Endothelial cell (in vitro differentiated cells): ENCODE results near the gene RAB7B. TPM values are rescaled to one million over a fixed set of nuclear protein-coding genes. Genes with fewer than 3 reads are reported as not detected.
"Not testable (repeated sequence)": the region's sequence is repeated elsewhere in the genome, so short reads cannot be mapped to it uniquely, and the experiment has no call there.

Experiments
- DNase-seq: peaks from one replicate; pipeline ENCODE4 v3.0.0; 2021; ENCODE audit warnings: low spot score
- H3K27ac Mint-ChIP-seq: one replicate; pipeline ENCODE4 v1.8.0; 2021; ENCODE audit warnings: mixed read lengths, inconsistent platforms; ENCODE audit not compliant: unreplicated experiment
- H3K27me3 Mint-ChIP-seq: one replicate; pipeline ENCODE4 v1.8.0; 2021; ENCODE audit warnings: mild to moderate bottlenecking, moderate library complexity, mixed read lengths, inconsistent platforms; ENCODE audit not compliant: unreplicated experiment
- H3K36me3 Mint-ChIP-seq: one replicate; pipeline ENCODE4 v1.8.0; 2021; ENCODE audit warnings: mild to moderate bottlenecking, low read depth, mixed read lengths, inconsistent platforms; ENCODE audit not compliant: unreplicated experiment
- H3K4me1 Mint-ChIP-seq: one replicate; pipeline ENCODE4 v1.8.0; 2021; ENCODE audit warnings: mild to moderate bottlenecking, mixed read lengths, inconsistent platforms; ENCODE audit not compliant: unreplicated experiment
- H3K4me3 Mint-ChIP-seq: one replicate; pipeline ENCODE4 v1.8.0; 2021; ENCODE audit warnings: mild to moderate bottlenecking, mixed read lengths, inconsistent platforms; ENCODE audit not compliant: unreplicated experiment
- H3K9me3 Mint-ChIP-seq: one replicate; pipeline ENCODE4 v1.8.0; 2021; ENCODE audit warnings: mixed read lengths, inconsistent platforms; ENCODE audit not compliant: unreplicated experiment
- CTCF ChIP-seq: fragments of 200-600 bp; sonication (generic); IDR thresholded peaks from one replicate; pipeline ENCODE4 v1.5.0; 2021; ENCODE audit warnings: antibody characterized with exemption; ENCODE audit not compliant: unreplicated experiment
- total RNA-seq: library from RNA; stranded (reverse); fragmentation: NEBNext Ultra II Directional; extraction: Animal tissue kit (Norgen Biotek cat#: 25700); gene quantifications from one replicate; pipeline ENCODE4 v1.2.1, GENCODE V29; 2021; ENCODE audit not compliant: unreplicated experiment

Gene RAB7B
- total RNA-seq, 1 donor from 2014 or later, result not detected

DNA sequence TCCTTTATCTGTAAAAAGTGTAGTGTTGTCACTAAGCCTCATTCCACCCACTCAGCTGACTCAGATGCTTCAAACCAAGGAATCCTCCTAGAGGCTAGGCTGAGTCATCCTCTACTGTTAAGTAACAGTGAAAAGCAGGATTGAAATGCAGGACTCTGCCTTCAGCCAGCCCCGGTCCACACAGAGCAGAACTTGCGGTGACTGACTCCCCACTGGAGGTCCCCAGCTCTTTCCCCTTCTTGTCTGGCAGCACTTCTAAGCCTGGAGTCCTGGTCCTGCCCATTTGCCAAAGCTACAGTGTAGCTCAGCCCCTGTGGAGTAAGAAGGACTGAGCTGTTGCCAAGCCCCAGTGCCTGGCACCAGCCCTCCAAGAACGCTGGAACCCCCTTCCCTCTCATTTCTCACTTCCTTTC, 1.7 kb downstream of the RAB7B start:
- no peak overlapping the region for H3K27ac Mint-ChIP-seq
- peaks cover 3% of the 10 kb centered on the region for H3K4me1 Mint-ChIP-seq
- peaks cover 5% of the 10 kb centered on the region for H3K27me3 Mint-ChIP-seq
- DNase-seq, result no peak
- no peak overlapping the region for H3K4me3 Mint-ChIP-seq
- no peak for TF ChIP-seq CTCF
- no peaks in the 10 kb centered on the region for H3K36me3 Mint-ChIP-seq
- H3K9me3 Mint-ChIP-seq, result no peaks in the 10 kb centered on the region

DNA sequence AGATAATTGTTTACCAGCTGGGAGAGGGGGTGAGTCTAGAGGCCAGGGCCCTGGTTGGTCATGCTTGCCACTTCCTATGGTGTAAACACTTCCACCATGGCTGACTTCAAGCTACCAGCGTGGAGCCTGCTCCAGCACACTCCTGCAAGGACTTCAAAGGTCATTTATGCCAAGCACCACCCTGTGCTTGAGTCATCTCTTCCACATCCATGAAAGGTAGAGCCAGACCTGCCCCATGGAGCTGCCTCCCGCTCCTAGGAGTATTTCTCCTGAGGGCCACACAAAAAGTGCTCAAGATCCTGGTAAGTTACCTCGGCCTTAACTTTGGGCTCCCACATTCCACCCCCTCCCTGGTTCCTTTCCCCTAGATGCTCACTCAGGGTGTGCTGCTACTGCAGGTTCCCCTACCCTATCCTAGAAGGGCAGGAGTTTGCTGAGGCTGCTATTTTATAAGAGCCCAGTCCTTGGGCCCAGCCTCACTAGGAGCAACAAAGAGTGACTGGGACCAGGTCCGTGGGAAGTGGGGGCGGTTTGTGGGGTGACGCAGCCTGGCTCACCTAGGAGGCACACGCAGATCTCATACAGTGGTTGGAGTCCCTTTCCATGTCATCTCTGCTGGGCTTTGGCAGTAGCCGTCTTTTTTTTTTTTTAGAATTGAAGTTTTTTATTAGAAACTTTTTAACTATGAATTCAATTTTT, 2.4 kb downstream of the RAB7B start:
- Mint-ChIP-seq H3K4me3 (no peak overlapping the region), H3K4me1 (peaks cover 3% of the 10 kb centered on the region), H3K36me3 (no peaks in the 10 kb centered on the region), H3K9me3 (no peaks in the 10 kb centered on the region), H3K27me3 (peaks cover 5% of the 10 kb centered on the region), H3K27ac (no peak overlapping the region)
- no peak for DNase-seq
- TF ChIP-seq CTCF, result no peak

DNA sequence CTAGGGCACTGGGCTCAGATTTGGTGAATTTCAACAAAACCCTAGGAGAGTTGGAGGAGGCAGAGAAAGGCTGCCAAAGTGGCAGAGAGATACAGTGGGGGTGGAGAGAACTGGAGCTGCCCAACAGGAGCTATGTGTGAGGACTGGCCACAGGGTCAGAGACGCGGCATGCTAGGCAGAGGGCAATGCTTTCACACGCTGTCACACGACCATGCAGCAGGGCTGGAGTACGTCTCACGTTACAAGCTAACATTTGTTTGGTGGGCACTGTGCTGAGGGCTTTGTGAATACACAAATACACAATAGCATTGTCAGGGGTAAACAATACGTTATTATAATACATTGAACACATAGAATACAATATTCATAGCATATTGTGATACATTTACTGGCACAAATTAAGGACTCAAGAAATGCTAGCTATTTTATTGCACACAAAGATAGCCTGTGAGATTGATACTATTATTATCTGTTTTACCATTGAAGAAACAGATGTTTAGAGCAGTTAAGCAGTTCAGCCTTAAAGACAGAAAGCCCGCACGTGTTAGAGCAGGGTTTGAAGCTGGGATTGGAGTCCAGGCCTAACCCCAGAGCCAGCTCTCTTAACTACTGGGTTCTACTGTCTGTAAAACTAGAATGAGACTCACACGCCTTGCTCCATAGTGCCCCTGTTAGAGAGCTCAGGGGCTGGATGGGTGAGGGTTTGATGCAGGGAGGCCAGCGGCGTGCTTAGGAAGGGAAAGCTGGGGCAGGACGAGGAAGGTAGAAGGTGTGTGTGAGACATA, 4.5 kb downstream of the RAB7B start:
- no peaks in the 10 kb centered on the region for H3K36me3 Mint-ChIP-seq
- H3K27ac Mint-ChIP-seq, result no peak overlapping the region
- peaks cover 2% of the 10 kb centered on the region for H3K27me3 Mint-ChIP-seq
- DNase-seq, result no peak
- no peaks in the 10 kb centered on the region for H3K9me3 Mint-ChIP-seq
- no peak overlapping the region for H3K4me3 Mint-ChIP-seq
- TF ChIP-seq CTCF, result no peak
- peaks cover 9% of the 10 kb centered on the region for H3K4me1 Mint-ChIP-seq

DNA sequence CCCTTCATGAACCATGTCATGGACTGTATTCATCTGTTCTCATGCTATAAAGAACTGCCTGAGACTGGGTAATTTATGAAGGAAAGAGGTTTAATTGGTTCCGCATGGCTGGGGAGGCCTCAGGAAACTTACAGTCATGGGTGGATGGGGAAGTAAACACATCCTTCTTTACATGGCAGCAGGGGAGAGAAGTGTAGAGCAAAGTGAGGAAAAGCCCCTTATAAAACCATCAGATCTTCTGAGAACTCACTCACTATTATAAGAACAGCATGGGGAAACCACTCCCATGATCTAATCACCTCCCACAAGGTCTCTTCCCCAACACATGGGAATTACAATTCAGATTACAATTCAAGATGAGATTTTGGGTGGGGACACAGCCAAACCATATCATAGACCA, 6.6 kb downstream of the RAB7B start:
- not testable (repeated sequence) for H3K4me3 Mint-ChIP-seq, H3K9me3 Mint-ChIP-seq, H3K27ac Mint-ChIP-seq, H3K36me3 Mint-ChIP-seq, H3K4me1 Mint-ChIP-seq, DNase-seq, H3K27me3 Mint-ChIP-seq

DNA sequence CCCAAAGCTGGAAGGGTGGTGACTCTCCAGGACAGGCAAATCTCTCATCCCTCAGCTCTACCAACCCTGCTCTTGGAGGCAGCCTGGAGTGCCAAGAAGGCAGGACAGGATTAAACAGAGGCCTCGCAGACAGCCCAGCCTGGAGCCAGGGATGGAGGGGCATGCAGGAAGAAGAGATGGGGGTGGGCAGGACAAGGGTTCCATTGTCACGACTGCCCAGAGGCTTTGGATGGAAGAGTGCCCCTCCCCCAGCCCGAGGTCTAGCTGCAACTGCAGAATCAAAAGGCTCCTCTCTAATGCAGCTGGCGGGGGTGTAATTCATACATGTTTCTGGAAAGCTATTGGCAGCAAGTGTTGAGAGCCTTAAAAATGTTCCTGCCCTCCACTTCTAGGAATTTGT, 8.8 kb downstream of the RAB7B start:
- Mint-ChIP-seq H3K9me3 (no peaks in the 10 kb centered on the region), H3K4me1 (peaks cover 9% of the 10 kb centered on the region), H3K36me3 (peaks cover 7% of the 10 kb centered on the region), H3K27me3 (peaks cover 2% of the 10 kb centered on the region), H3K27ac (no peak overlapping the region), H3K4me3 (no peak overlapping the region)
- no peak for TF ChIP-seq CTCF
- no peak for DNase-seq
